SK-N-SH treated with all-trans-retinoic acid at 6 μM for 48 hours (cell line): ENCODE measurements around the gene LSM3.
"Not testable (repeated sequence)": the region's sequence is repeated elsewhere in the genome, so short reads cannot be mapped to it uniquely, and the experiment has no call there.

ENCODE experiments used
- ATAC-seq: fragments of 200-7000 bp; cut with Tn5 transposase; 3 replicates; pipeline ENCODE4 v1.9.1; 2020; ENCODE audit warnings: mild to moderate bottlenecking, moderate library complexity
- ARNTL ChIP-seq: fragments of 450-650 bp; formaldehyde crosslinking; IDR thresholded peaks from 2 replicates; pipeline ENCODE4 v1.5.0; 2020; ENCODE audit warnings: low read depth, mild to moderate bottlenecking, moderate library complexity, borderline replicate concordance
- BACH2 ChIP-seq: fragments of 250-450 bp; sonication (Bioruptor Pico); IDR thresholded peaks from 2 replicates; pipeline ENCODE4 v1.9.0; 2021; ENCODE audit warnings: mild to moderate bottlenecking, borderline replicate concordance
- CREB5 ChIP-seq: fragments of 250-450 bp; sonication (Bioruptor Pico); IDR thresholded peaks from 2 replicates; pipeline ENCODE4 v1.5.1; 2020; ENCODE audit warnings: low read depth, mild to moderate bottlenecking, moderate library complexity
- GLIS3 ChIP-seq: fragments of 250-450 bp; sonication (Bioruptor Pico); IDR thresholded peaks from 2 replicates; pipeline ENCODE4 v1.5.0; 2020; ENCODE audit warnings: mild to moderate bottlenecking, moderate library complexity
- ISL1 ChIP-seq: fragments of 250-450 bp; sonication (Bioruptor Pico); IDR thresholded peaks from 2 replicates; pipeline ENCODE4 v2.1.2; 2022; ENCODE audit warnings: mild to moderate bottlenecking, moderate library complexity
- OSR1 ChIP-seq: fragments of 250-450 bp; sonication (Bioruptor Pico); IDR thresholded peaks from 2 replicates; pipeline ENCODE4 v1.8.0; 2022; ENCODE audit warnings: moderate library complexity, mild to moderate bottlenecking, inconsistent platforms
- PATZ1 ChIP-seq: fragments of 250-450 bp; sonication (Bioruptor Pico); IDR thresholded peaks from 2 replicates; pipeline ENCODE4 v1.8.0; 2020; ENCODE audit warnings: mild to moderate bottlenecking, moderate library complexity, borderline replicate concordance
- POU6F1 ChIP-seq: fragments of 250-450 bp; sonication (Bioruptor Pico); IDR thresholded peaks from 2 replicates; pipeline ENCODE4 v1.8.0; 2021; ENCODE audit warnings: low read depth, mild to moderate bottlenecking, moderate library complexity, borderline replicate concordance
- PPARA ChIP-seq: fragments of 250-450 bp; sonication (Bioruptor Pico); IDR thresholded peaks from 2 replicates; pipeline ENCODE4 v1.5.0; 2020; ENCODE audit warnings: mild to moderate bottlenecking, borderline replicate concordance
- RARB ChIP-seq: fragments of 250-450 bp; sonication (Bioruptor Pico); IDR thresholded peaks from 2 replicates; pipeline ENCODE4 v1.8.0; 2021; ENCODE audit warnings: mild to moderate bottlenecking, moderate library complexity
- SNAI2 ChIP-seq: fragments of 250-450 bp; sonication (Bioruptor Pico); IDR thresholded peaks from 2 replicates; pipeline ENCODE4 v1.5.0; 2020; ENCODE audit warnings: mild to moderate bottlenecking, moderate library complexity
- TOX ChIP-seq: fragments of 250-450 bp; sonication (Bioruptor Pico); IDR thresholded peaks from 2 replicates; pipeline ENCODE4 v1.8.0; 2021; ENCODE audit warnings: mild to moderate bottlenecking, moderate library complexity, borderline replicate concordance
- ZC3H10 ChIP-seq: fragments of 250-450 bp; sonication (Bioruptor Pico); IDR thresholded peaks from 2 replicates; pipeline ENCODE4 v1.5.1; 2021; ENCODE audit warnings: mild to moderate bottlenecking, moderate library complexity
- ZFP3 ChIP-seq: fragments of 250-450 bp; sonication (Bioruptor Pico); IDR thresholded peaks from 2 replicates; pipeline ENCODE4 v1.5.0; 2020; ENCODE audit warnings: mild to moderate bottlenecking, moderate library complexity
- ZFP30 ChIP-seq: fragments of 450-650 bp; formaldehyde crosslinking; IDR thresholded peaks from 2 replicates; pipeline ENCODE4 v1.5.0; 2022; ENCODE audit warnings: mild to moderate bottlenecking, moderate library complexity
- ZNF565 ChIP-seq: fragments of 450-650 bp; formaldehyde crosslinking; conservative IDR thresholded peaks from 2 replicates; pipeline ENCODE4 v1.5.0; 2020; ENCODE audit warnings: low read depth, mild to moderate bottlenecking, moderate library complexity
- ZNF70 ChIP-seq: fragments of 450-650 bp; formaldehyde crosslinking; IDR thresholded peaks from 2 replicates; pipeline ENCODE4 v1.5.0; 2020; ENCODE audit warnings: mild to moderate bottlenecking, moderate library complexity
- ZNF8 ChIP-seq: fragments of 450-650 bp; formaldehyde crosslinking; IDR thresholded peaks from 2 replicates; pipeline ENCODE4 v1.5.0; 2020; ENCODE audit warnings: mild to moderate bottlenecking, moderate library complexity
- TF ChIP-seq, protein P1 (sequence below): fragments of 250-450 bp; sonication (Bioruptor Pico); IDR thresholded peaks from 2 replicates; pipeline ENCODE4 v1.5.1; 2021; ENCODE audit warnings: mild to moderate bottlenecking, moderate library complexity
- TF ChIP-seq, protein P2 (sequence below): fragments of 250-450 bp; sonication (Bioruptor Pico); IDR thresholded peaks from 2 replicates; pipeline ENCODE4 v1.5.0; 2020; ENCODE audit warnings: mild to moderate bottlenecking, moderate library complexity

The LSM3 gene

GRCh38 chr3:14223595-14223994, 45.0 kb downstream of the LSM3 start:
- TF ChIP-seq POU6F1 (CRISPR knock-in tag) (no peak), ZC3H10 (no peak), GLIS3 (CRISPR knock-in tag) (no peak), ZFP3 (CRISPR knock-in tag) (no peak), ISL1 (CRISPR knock-in tag) (no peak), BACH2 (no peak), TOX (CRISPR knock-in tag) (no peak)
- TF ChIP-seq, protein P1, sequence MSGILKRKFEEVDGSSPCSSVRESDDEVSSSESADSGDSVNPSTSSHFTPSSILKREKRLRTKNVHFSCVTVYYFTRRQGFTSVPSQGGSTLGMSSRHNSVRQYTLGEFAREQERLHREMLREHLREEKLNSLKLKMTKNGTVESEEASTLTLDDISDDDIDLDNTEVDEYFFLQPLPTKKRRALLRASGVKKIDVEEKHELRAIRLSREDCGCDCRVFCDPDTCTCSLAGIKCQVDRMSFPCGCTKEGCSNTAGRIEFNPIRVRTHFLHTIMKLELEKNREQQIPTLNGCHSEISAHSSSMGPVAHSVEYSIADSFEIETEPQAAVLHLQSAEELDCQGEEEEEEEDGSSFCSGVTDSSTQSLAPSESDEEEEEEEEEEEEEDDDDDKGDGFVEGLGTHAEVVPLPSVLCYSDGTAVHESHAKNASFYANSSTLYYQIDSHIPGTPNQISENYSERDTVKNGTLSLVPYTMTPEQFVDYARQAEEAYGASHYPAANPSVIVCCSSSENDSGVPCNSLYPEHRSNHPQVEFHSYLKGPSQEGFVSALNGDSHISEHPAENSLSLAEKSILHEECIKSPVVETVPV (CRISPR knock-in tag) = no peak
- ATAC-seq = no peak

- TF ChIP-seq PATZ1 (CRISPR knock-in tag) (no peak), TOX (CRISPR knock-in tag) (no peak), ISL1 (CRISPR knock-in tag) (no peak), ZNF8 (CRISPR knock-in tag) (no peak), CREB5 (no peak), SNAI2 (no peak), ZNF70 (CRISPR knock-in tag) (no peak), ZC3H10 (no peak), PPARA (CRISPR knock-in tag) (no peak)
- TF ChIP-seq, protein P2, sequence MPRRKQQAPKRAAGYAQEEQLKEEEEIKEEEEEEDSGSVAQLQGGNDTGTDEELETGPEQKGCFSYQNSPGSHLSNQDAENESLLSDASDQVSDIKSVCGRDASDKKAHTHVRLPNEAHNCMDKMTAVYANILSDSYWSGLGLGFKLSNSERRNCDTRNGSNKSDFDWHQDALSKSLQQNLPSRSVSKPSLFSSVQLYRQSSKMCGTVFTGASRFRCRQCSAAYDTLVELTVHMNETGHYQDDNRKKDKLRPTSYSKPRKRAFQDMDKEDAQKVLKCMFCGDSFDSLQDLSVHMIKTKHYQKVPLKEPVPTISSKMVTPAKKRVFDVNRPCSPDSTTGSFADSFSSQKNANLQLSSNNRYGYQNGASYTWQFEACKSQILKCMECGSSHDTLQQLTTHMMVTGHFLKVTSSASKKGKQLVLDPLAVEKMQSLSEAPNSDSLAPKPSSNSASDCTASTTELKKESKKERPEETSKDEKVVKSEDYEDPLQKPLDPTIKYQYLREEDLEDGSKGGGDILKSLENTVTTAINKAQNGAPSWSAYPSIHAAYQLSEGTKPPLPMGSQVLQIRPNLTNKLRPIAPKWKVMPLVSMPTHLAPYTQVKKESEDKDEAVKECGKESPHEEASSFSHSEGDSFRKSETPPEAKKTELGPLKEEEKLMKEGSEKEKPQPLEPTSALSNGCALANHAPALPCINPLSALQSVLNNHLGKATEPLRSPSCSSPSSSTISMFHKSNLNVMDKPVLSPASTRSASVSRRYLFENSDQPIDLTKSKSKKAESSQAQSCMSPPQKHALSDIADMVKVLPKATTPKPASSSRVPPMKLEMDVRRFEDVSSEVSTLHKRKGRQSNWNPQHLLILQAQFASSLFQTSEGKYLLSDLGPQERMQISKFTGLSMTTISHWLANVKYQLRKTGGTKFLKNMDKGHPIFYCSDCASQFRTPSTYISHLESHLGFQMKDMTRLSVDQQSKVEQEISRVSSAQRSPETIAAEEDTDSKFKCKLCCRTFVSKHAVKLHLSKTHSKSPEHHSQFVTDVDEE (CRISPR knock-in tag) = no peak
- TF ChIP-seq, all 23 proteins: peak for 0
- no peak for ATAC-seq
These were observed 46.3 kb downstream of the LSM3 start for GRCh38 chr3:14224895-14225294.

DNA sequence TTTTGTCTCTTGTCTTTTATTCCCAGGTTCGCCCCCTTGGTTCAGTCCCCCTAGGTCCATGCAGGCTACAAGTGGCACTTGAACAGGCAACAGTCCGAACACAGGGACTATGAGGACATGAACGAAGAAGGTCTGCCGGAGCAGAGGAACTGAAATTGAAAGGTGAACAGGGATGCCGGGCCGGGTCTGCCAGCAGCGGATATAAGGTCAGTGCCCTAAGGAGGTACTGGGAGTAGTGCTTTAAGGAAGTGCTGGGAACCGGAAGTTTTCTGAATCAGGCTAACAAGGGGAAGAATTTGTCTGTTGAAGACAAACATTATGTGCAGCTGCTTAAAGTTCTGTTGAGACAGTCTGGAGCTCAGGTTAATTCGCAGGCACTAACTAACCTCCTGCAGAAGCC, 46.8 kb downstream of the LSM3 start:
- ATAC-seq = no peak
- no peak for TF ChIP-seq ZNF565
- TF ChIP-seq OSR1 (CRISPR knock-in tag) = no peak
- no peak for TF ChIP-seq ZFP30 (CRISPR knock-in tag)
- no peak for TF ChIP-seq RARB
- TF ChIP-seq PATZ1 (CRISPR knock-in tag) = no peak
- TF ChIP-seq ZNF70 (CRISPR knock-in tag) = no peak
- TF ChIP-seq ARNTL (CRISPR knock-in tag) = no peak
- TF ChIP-seq PPARA (CRISPR knock-in tag) = no peak

GRCh38 chr3:14226351-14226750, 47.7 kb downstream of the LSM3 start:
- not testable (repeated sequence) for ATAC-seq
